Measurements from ENCODE around the gene SOX13. TPM values are rescaled to one million over a fixed set of nuclear protein-coding genes. Genes with fewer than 3 reads are reported as not detected.

SOX13 gene
- total RNA-seq, 4 donors from 2014 or later, result 51.8 to 108 (median 105) TPM

GRCh38 chr1:204115116-204115515, 42.2 kb downstream of the SOX13 start:
- Histone ChIP-seq H3K4me1 (peaks cover 0 to 51% (median 6%) of the 10 kb centered on the region in 4 donors), H3K27ac (no peak overlapping the region), H3K27me3 (no peaks in the 10 kb centered on the region), H3K4me3 (no peak overlapping the region), H3K36me3 (peaks cover 3 to 61% (median 8%) of the 10 kb centered on the region in 3 donors), H3K9me3 (no peaks in the 10 kb centered on the region)
- no peak for DNase-seq (ENCODE audit: low spot score in 2 of 2)
- 77 to 78% methylated on average over 4 of the region's 4 CpGs for WGBS, 2 donors
- TF ChIP-seq EP300 (IDR thresholded peaks at IDR 0.05) (no peak), POLR2A (IDR thresholded peaks at IDR 0.05) (no peak)
- TF ChIP-seq, protein P1, sequence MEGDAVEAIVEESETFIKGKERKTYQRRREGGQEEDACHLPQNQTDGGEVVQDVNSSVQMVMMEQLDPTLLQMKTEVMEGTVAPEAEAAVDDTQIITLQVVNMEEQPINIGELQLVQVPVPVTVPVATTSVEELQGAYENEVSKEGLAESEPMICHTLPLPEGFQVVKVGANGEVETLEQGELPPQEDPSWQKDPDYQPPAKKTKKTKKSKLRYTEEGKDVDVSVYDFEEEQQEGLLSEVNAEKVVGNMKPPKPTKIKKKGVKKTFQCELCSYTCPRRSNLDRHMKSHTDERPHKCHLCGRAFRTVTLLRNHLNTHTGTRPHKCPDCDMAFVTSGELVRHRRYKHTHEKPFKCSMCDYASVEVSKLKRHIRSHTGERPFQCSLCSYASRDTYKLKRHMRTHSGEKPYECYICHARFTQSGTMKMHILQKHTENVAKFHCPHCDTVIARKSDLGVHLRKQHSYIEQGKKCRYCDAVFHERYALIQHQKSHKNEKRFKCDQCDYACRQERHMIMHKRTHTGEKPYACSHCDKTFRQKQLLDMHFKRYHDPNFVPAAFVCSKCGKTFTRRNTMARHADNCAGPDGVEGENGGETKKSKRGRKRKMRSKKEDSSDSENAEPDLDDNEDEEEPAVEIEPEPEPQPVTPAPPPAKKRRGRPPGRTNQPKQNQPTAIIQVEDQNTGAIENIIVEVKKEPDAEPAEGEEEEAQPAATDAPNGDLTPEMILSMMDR (IDR thresholded peaks at IDR 0.05), result no peak

GRCh38 chr1:204116539-204116938, 43.6 kb downstream of the SOX13 start:
- TF ChIP-seq EP300 (IDR thresholded peaks at IDR 0.05) (no peak), POLR2A (IDR thresholded peaks at IDR 0.05) (no peak)
- TF ChIP-seq, protein P1 (IDR thresholded peaks at IDR 0.05), result no peak
- 89 to 94% methylated on average over 4 of the region's 4 CpGs for WGBS, 2 donors
- no peak for DNase-seq (ENCODE audit: low spot score in 2 of 2)

DNA sequence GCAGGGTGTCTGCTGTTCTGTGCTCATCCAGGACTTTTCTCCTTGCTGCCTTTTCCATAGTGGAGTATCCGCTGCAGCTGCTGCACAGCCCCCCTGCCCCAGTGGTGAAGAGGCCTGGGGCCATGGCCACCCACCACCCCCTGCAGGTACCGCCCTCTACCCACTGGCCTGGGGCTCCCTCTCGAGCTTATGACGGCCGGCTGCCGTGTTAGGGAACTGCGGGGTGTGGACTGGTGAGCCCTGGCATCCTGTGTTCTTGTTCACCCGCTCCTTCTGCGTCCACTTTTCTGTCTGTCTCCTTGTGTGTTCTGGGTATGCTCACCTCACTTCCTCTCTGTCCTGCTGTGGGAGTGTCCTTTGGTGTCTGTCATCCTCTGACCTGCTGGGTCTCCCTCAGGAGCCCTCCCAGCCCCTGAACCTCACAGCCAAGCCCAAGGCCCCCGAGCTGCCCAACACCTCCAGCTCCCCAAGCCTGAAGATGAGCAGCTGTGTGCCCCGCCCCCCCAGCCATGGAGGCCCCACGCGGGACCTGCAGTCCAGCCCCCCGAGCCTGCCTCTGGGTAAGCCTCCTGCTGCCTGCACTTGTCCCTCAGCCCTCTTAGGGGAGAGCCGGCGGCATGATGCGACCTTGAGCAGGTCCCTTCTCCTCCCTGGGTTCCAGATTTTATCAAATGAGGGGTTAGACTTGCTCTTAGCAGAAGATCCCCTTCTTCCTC, 49.1 kb downstream of the SOX13 start:
- Histone ChIP-seq H3K27me3 (no peaks in the 10 kb centered on the region), H3K4me3 (no peak overlapping the region), H3K27ac (peak overlapping the region in 1 of 4 donors; percentile 20), H3K9me3 (no peaks in the 10 kb centered on the region), H3K36me3 (peaks cover 3 to 100% (median 17%) of the 10 kb centered on the region in 3 donors), H3K4me1 (peaks cover 0 to 20% (median 5%) of the 10 kb centered on the region in 4 donors)
- WGBS, 2 donors, result 86 to 89% methylated on average over 17 of the region's 17 CpGs
- no peak for DNase-seq (ENCODE audit: low spot score in 2 of 2)
- TF ChIP-seq EP300 (IDR thresholded peaks at IDR 0.05) (no peak), POLR2A (IDR thresholded peaks at IDR 0.05) (no peak)
- TF ChIP-seq, protein P1 (IDR thresholded peaks at IDR 0.05), result no peak

More at GRCh38 chr1:204116539-204116938, 43.6 kb downstream of the SOX13 start:
- Histone ChIP-seq H3K27me3 (no peaks in the 10 kb centered on the region), H3K9me3 (no peaks in the 10 kb centered on the region), H3K27ac (peak overlapping the region in 1 of 4 donors; percentile 1), H3K4me1 (peaks cover 0 to 37% (median 3%) of the 10 kb centered on the region in 4 donors), H3K4me3 (no peak overlapping the region), H3K36me3 (peaks cover 3 to 75% (median 8%) of the 10 kb centered on the region in 3 donors)

GRCh38 chr1:204123376-204123775, 50.5 kb downstream of the SOX13 start:
- Histone ChIP-seq H3K36me3 (peaks cover 0 to 89% (median 9%) of the 10 kb centered on the region in 3 donors), H3K4me3 (no peak overlapping the region), H3K4me1 (peaks cover 0 to 33% (median 11%) of the 10 kb centered on the region in 4 donors)

More at GRCh38 chr1:204123376-204123775, 50.5 kb downstream of the SOX13 start:
- H3K27ac ChIP-seq, result peak overlapping the region in 1 of 4 donors; percentile 38
- 53 to 60% methylated on average over 8 to 9 of the region's 9 CpGs for WGBS, 2 donors
- no peaks in the 10 kb centered on the region for H3K27me3 ChIP-seq
- TF ChIP-seq EP300 (IDR thresholded peaks at IDR 0.05) (no peak), POLR2A (IDR thresholded peaks at IDR 0.05) (no peak)
- TF ChIP-seq, protein P1 (IDR thresholded peaks at IDR 0.05), result peak in 2 of 5 experiments; percentile 15 to 24
- no peaks in the 10 kb centered on the region for H3K9me3 ChIP-seq
- DNase-seq (ENCODE audit: low spot score in 2 of 2), result no peak

Measured in tibial nerve (tissue), 4 donors.